HG02642 (cell line): ENCODE data around the gene BCAT1.

ENCODE experiments used
- ATAC-seq: cut with Tn5 transposase; IDR thresholded peaks from one replicate; pipeline ENCODE4 v1.9.1; 2021; ENCODE audit warnings: mild to moderate bottlenecking; ENCODE audit not compliant: unreplicated experiment, poor library complexity

Gene BCAT1

GRCh38 chr12:24948757-24949722 lies at the start of gene BCAT1:
Gene BCAT1 (minus strand): TSS chr12:24949101. CDS start chr12:24948932, 169 bp downstream.
- peak; percentile 58 for ATAC-seq

GRCh38 chr12:24997970-24998582 lies 49.2 kb upstream of the BCAT1 start:
- ATAC-seq: peak; percentile 77

- ATAC-seq: peak; percentile 15
Measured at GRCh38 chr12:24997496-24997895, 48.6 kb upstream of the BCAT1 start.

DNA sequence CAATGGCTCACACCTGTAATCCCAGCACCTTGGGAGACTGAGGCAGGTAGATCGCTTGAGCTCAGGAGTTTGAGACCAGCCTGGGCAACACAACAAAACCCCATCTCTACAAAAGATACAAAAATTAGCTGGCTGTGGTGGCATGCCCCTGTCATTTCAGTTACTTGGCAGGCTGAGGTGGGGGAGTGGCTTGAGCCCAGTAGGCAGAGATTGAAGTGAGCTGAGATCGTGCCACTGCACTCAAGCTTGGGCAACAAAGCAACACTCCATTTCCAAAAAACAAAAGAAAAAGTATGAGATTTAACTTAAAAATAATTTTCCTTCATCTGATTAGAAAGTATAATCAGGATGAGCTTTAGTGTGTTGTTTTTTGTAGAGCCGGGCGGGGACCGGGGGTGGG lies 47.9 kb upstream of the BCAT1 start:
- ATAC-seq: no peak

DNA sequence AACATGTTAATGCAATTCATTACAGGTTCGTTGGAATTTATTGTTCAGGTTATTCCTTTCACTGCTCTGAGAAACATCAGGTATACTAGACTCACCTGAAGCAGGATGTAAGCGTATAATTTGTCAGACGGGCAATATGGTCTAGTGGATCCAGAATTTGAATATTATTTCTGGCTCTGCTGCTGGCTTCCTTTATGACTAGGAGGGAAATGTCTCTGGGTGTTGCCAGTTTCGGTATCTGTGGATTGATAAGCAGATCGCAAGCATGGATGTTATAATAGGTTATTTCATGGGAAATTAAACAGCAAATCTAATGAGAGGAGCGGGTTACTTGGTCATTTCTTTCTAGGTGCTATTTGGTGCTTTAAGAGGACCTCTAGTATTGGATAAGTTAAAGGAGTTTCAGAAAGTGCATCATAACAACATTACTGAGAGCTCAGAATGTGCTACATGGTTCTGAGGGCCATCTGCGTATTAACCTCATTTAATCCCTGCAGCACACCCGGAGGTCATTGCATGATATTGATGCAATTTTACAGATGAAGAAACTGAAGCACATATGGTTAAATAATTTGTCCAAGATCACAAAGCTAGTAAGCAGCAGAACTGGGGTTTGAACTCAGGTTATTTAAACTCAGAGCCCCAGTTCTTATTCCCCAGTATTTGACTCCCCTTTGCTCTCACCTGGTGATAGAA lies 47.3 kb upstream of the BCAT1 start:
- ATAC-seq: no peak

- ATAC-seq: no peak
Measured at GRCh38 chr12:24993793-24994192, 44.9 kb upstream of the BCAT1 start.

DNA sequence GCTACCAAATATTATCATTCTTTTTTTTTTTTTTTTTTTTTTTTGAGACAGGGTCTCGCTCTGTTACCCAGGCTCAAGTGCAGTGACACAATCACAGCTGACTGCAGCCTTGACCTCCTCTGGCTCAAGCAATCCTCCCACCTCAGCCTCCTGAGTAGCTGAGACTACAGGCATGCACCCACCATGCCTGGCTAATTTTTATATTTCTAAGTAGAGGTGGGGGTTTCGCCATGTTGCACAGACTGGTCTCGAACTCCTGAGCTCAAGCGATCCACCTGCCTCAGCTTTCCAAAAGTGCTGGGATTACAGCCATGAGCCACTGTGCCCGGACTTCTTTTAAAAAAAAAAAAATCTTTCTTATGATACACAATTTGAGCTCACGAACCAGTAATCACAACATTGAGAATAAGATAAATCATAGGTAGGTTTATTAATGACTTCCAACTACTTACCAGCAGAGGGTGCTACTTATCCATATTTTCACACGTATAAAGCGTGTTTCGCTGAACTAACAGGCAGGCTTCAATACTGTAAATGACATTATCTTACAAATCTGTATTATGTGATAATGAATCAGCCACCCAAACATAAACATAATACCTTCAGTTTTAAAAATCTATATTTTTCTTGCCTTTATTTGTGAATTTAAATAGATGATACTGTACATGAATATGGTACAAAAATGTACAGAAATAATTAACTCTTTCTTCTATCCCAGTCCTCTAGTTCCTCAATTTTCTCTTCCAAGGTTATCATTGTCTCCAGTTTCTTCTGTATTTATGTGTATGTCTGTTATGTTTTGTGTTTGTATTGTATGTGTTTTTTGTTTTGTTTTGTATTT lies 42.5 kb upstream of the BCAT1 start:
- ATAC-seq: peak; percentile 45

DNA sequence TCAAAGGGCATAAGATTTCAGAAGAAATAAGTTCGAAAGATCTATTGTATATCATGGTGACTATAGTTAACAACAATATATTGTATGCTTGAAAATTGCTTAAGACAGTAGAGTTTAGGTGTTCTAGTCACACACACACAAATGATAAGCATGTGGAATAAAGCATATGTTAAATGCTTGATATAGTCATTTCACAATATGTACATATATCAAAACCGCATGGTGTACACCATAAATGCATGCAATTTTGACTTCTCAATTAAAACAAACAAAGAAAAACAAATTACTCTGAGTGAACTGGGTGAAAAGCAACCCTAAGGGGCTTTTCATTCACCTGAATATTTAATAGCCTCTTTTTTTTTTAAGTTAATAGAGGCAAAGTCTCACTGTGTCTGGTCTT lies 40.3 kb upstream of the BCAT1 start:
- ATAC-seq: no peak

DNA sequence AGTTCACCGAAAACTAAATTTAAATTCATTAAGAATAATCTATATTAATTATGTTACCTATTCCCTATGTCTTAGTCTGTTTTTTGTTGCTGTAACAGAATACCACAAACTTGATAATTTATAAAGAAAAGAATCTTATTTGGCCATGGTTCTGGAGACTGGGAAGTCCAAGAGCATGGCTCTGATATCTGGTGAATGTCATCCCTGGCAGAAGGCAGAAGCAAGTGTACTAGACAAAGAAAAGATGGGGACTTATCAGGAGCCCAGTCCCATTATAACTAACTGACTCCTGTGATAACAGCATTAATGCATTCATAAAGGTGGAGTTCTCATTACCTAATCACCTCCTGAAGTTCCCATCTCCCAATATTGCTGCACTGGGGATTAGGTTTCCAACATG lies 33.3 kb upstream of the BCAT1 start:
- ATAC-seq: no peak

DNA sequence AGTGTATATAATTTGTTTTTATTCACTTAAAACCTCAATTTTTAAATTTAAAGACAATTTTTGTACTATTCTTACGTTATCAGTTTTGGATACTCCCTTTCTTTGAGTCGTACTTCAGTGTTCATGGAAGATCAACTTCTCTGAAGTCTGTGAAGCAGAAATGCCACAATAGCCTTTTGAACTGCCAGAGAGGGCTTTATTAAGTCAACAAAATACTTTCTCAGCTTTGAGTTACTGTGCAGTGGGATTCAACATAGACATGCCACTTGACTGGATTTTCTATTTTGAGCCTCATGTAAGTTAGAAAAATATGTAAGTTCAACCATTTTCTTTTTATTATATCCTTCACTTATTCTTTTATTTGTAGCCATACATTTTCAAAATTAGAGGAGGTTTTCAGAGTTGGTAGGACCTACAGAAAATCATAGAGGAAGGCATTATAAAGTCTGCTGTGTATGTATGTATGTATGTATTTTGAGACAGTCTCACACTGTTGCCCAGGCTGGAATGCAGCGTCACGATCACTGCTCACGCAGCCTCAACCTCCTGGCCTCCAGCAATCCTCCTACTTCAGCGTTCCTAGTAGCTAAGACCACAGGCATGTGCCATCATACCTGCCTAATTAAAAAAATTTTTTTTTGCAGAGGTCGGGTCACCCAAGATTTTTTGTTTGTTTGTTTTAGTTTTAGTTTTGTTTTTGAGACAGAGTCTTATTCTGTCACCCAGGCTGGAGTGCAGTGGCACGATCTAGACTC lies 31.3 kb upstream of the BCAT1 start:
- no peak for ATAC-seq

- ATAC-seq: no peak
Measured at GRCh38 chr12:24979329-24979728, 30.4 kb upstream of the BCAT1 start.

DNA sequence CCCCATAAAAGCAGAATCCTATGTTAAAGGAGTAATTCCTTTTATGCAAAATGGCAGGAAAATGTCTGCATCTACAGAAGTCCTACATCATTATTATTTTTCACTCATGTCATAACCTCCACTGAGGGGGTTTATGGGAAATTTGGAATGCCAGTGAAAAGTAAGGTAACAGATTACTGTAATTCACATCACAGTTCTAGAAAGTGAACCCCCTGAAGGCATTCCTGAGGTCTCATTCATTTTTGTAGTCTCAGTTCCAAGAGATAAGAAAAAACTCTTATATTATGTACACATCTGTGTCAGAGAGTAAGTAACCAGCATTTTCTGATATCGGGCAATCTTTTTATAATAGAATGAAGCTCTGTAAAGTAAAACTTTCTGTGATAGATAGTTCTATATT lies 28.8 kb upstream of the BCAT1 start:
- ATAC-seq: no peak

DNA sequence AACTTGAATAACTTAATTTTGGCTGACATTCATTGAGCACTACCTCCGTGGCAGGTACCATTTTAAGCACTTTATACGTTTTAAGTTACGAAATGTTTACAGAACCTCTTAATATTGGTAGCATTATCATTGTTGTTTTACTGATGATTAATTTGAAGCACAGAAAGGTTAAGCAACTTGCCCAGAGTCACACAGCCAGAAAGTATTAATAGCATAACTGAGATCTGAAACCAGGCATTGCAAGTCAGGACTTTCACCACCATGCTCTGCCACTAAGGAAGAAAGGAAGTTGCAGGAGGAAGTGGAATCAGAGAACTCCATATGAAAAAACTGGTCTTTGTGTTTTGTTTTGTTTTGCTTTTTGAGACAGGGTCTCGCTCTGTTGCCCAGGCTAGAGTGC lies 28.2 kb upstream of the BCAT1 start:
- ATAC-seq: no peak

DNA sequence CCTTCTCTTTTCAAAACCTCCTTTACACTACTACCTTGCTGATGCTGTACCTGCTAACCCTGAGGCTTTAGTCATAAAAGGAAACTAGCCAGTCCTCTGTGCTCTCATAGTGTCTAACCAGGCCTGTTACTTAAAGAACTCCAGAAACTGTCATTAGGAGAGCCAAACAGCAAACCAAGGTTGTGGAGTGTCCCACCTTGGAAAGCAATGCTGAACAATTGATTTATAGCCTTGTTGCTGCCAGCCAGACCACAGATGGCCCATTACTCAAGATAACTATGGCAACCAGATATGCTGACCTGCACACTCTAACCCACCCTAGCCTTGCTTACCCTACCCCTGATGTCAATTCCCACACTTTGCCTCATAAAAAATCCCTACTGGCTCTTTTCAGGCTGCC lies 26.5 kb upstream of the BCAT1 start:
- no peak for ATAC-seq

GRCh38 chr12:24974216-24974615 lies 25.3 kb upstream of the BCAT1 start:
- no peak for ATAC-seq

- ATAC-seq: no peak
Measured at GRCh38 chr12:24972078-24972477, 23.2 kb upstream of the BCAT1 start.

DNA sequence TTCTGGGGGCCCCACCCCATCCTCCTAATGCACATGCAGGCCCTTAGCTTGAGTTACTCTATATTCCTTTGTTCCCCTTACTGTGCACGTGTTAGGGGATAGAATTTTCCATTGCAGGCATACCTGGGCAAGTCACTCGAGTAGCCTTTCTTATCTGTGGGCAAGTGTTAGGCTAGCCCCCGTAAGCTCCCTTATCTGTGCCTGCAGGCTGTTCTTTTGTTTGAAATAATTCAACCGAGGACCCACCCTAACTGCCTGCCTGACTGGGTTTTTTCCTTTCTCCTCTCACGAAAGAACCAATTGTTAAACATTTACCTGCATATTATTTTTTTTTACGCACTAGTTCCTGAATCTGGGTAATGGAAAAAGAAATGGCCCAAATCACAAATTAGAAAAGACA lies 21.3 kb upstream of the BCAT1 start:
- ATAC-seq: no peak

- ATAC-seq: no peak
Measured at GRCh38 chr12:24966951-24967564, 18.2 kb upstream of the BCAT1 start.

DNA sequence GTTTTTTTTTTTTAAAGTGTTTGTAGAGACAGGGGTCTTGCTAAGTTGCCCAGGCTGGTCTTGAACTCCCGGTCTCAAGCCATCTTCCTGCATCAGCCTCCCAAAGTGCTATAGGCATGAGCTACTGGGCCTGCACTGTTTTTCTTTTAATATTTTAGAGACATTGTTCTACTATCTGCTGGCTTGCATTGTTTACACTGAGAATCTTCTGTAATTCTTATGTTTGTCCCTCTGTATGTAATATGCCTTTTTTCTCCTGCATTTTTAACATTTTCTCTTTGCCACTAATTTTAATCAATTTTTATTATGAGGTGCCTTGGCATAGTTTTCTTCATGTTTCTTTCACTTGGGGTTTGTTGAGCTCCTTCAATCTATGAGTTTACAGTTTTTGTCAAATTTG lies 15.4 kb upstream of the BCAT1 start:
- no peak for ATAC-seq
